HG02938 (cell line): ENCODE data around the gene JKAMP.

Experiments used
- ATAC-seq: cut with Tn5 transposase; IDR thresholded peaks from one replicate; pipeline ENCODE4 v1.9.1; 2021; ENCODE audit warnings: mild to moderate bottlenecking, moderate library complexity; ENCODE audit not compliant: unreplicated experiment

JKAMP gene

DNA sequence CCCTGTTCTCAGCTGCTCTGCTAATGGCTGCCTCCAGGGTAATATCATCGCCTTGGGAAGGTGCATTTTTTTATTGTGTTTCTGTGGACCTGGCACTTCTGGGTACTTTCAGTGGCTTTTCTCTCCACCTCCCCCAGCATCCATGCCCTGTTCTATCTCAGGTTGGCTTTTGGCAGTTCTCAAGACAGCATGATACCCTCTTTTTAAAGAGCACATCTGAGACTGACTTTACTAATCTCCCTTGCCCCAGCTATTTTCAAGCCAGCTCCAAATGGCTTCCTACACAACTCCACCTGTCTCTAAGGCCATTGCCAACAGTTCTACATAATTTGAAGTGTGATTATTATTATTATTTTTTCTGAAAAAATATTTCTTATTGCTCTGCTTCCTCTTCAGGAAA is 53.2 kb downstream of the JKAMP start:
- no peak for ATAC-seq

GRCh38 chr14:59538936-59539335 is 54.6 kb downstream of the JKAMP start:
- ATAC-seq = no peak

- no peak for ATAC-seq
Measured at GRCh38 chr14:59540852-59541251, 56.5 kb downstream of the JKAMP start.

- no peak for ATAC-seq
Measured at GRCh38 chr14:59541731-59542130, 57.4 kb downstream of the JKAMP start.

DNA sequence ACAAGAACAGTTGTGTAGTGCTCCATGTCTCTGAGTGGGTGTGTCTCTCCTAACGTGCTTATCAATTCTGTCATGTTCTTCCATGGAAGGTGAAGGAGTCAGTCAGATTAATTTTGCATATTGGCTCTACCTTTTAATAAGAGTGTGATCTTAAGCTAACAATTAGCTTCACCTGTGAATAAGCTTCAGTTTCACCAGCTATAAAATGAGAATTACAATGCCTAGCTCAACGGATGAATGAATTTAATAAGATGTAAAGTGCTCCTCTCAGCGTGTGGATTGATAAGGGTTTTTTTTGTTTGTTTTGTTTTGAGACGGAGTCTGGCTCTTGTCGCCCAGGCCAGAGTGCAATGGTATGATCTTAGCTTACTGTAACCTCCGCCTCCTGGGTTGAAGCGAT is 59.6 kb downstream of the JKAMP start:
- no peak for ATAC-seq

DNA sequence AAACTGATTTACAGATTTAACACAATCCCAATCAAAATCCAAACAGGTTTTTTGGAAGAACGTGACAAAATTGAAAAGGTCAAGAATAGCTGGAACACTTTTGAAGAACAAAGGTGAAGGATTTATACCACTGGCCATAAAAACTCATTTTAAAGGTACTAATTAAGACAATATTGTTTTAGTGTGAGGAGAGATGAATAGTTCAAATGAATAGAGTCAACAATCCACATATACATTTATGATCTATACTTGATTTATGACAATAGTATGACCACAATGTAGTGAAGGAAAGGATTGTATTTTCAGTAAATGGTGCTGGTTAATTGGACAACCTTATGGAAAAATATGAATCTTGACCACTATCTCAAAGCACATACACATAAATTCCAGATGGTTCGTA is 63.0 kb downstream of the JKAMP start:
- no peak for ATAC-seq
